Thyroid gland (tissue), 4 donors: Measurements from ENCODE around the gene HID1. TPM values are rescaled to one million over a fixed set of nuclear protein-coding genes. Genes with fewer than 3 reads are reported as not detected.
A peak's percentile ranks its signal among the peaks of the same experiment; 100 is the strongest.

Experiments used
- DNase-seq, 2 donors: peaks; one replicate each; pipeline ENCODE4 v3.0.0-alpha.2; 2019
- H3K27ac ChIP-seq, 3 donors: fragments of 200-600 bp; sonication (generic); 1 replicate in 2 of 3; 2 replicates in 1 of 3; pipeline ENCODE4 v1.5.1; 2016 to 2019; ENCODE audit warnings: mild to moderate bottlenecking in 1 of 3, moderate library complexity in 1 of 3
- H3K27me3 ChIP-seq: fragments of 200-600 bp; sonication (generic); one replicate; pipeline ENCODE4 v1.5.1; 2019
- H3K36me3 ChIP-seq, 2 donors: fragments of 200-600 bp; sonication (generic); one replicate each; pipeline ENCODE4 v1.5.1; 2016 to 2019
- H3K4me1 ChIP-seq, 2 donors: fragments of 200-600 bp; sonication (generic); one replicate each; pipeline ENCODE4 v1.5.1; 2017 to 2019
- H3K4me3 ChIP-seq, 3 donors: fragments of 200-600 bp; sonication (generic); replicated peaks in 1 of 3; 1 replicate in 2 of 3; 2 replicates in 1 of 3; pipeline ENCODE4 v1.5.1; 2016; ENCODE audit warnings: mild to moderate bottlenecking in 1 of 3
- H3K9me3 ChIP-seq: fragments of 200-600 bp; sonication (generic); one replicate; pipeline ENCODE4 v1.5.1; 2017
- CTCF ChIP-seq, 6 experiments: fragments of 200-600 bp in 3 of 6; fragments of 450-650 bp in 3 of 6; sonication (generic) in 3 of 6; IDR thresholded peaks; one replicate each; pipeline ENCODE4 v1.5.1; 2016 to 2019; ENCODE audit warnings: antibody characterized with exemption in 6 of 6, mild to moderate bottlenecking in 2 of 6, inconsistent platforms in 1 of 6, moderate library complexity in 1 of 6
- POLR2A ChIP-seq, 2 donors: fragments of 450-650 bp; IDR thresholded peaks; one replicate each; pipeline ENCODE4 v1.6.1; 2017; ENCODE audit warnings: antibody characterized with exemption in 2 of 2, mild to moderate bottlenecking in 2 of 2, moderate library complexity in 1 of 2
- WGBS, 2 donors: methylation state at CpG; one replicate each; pipeline ENCODE4 v1.1.5; 2017; 5-methylcytosine and 5-hydroxymethylcytosine counted together
- intact Hi-C: fragments of 100-400 bp; cut with DNase I; formaldehyde crosslinking; loops from one replicate; pipeline ENCODE4 v1.15.1; 2023
- total RNA-seq, 4 donors: library from RNA; depleted of rRNA; stranded (reverse); fragments of >200 nt; gene quantifications; one replicate each; pipeline ENCODE4 v1.2.3, GENCODE V29; 2016

HID1 gene
- total RNA-seq, 4 donors from 2014 or later = 19.4 to 27.4 (median 21.3) TPM

- Histone ChIP-seq H3K27ac (no peak overlapping the region), H3K4me3 (no peak overlapping the region), H3K27me3 (no peaks in the 10 kb centered on the region), H3K4me1 (peaks cover 12 to 18% of the 10 kb centered on the region in 2 donors), H3K36me3 (no peaks in the 10 kb centered on the region), H3K9me3 (no peaks in the 10 kb centered on the region)
- intact Hi-C loops = no loop called here
- no peak for DNase-seq
- no peak for TF ChIP-seq CTCF (IDR thresholded peaks at IDR 0.05)
- no peak for TF ChIP-seq POLR2A (IDR thresholded peaks at IDR 0.05)
- WGBS, 2 donors = 90 to 92% methylated on average over 3 of the region's 3 CpGs
These were observed 5.2 kb upstream of the HID1 start for GRCh38 chr17:74977802-74978201.

GRCh38 chr17:74975943-74976342 is 3.4 kb upstream of the HID1 start:
- Histone ChIP-seq H3K4me3 (no peak overlapping the region), H3K36me3 (no peaks in the 10 kb centered on the region), H3K9me3 (no peaks in the 10 kb centered on the region), H3K27me3 (no peaks in the 10 kb centered on the region), H3K4me1 (peaks cover 3 to 13% of the 10 kb centered on the region in 2 donors), H3K27ac (no peak overlapping the region)
- no peak for DNase-seq
- intact Hi-C loops = no loop called here
- TF ChIP-seq POLR2A (IDR thresholded peaks at IDR 0.05) (no peak), CTCF (IDR thresholded peaks at IDR 0.05) (no peak)
- WGBS, 2 donors = 79 to 83% methylated on average over 4 of the region's 4 CpGs

GRCh38 chr17:74972973-74973328 is 392 bp upstream of the HID1 start:
- Histone ChIP-seq H3K27me3 (no peaks in the 10 kb centered on the region), H3K27ac (no peak overlapping the region), H3K36me3 (no peaks in the 10 kb centered on the region), H3K4me1 (peaks cover 3 to 18% of the 10 kb centered on the region in 2 donors), H3K4me3 (peak overlapping the region in 2 of 3 donors; percentile 41 to 74), H3K9me3 (no peaks in the 10 kb centered on the region)
- WGBS, 2 donors = 15 to 16% methylated on average over 17 of the region's 17 CpGs
- TF ChIP-seq CTCF (IDR thresholded peaks at IDR 0.05) (no peak), POLR2A (IDR thresholded peaks at IDR 0.05) (no peak)
- intact Hi-C loops = no loop called here
- DNase-seq = no peak

GRCh38 chr17:74971842-74972106 is 785 bp downstream of the HID1 start:
- H3K4me3 ChIP-seq = peak overlapping the region in 2 of 3 donors; percentile 58 to 74
- H3K27ac ChIP-seq = peak overlapping the region in 2 of 3 donors; percentile 20 to 40
- intact Hi-C loops = no loop called here
- WGBS, 2 donors = 10 to 22% methylated on average over 1 to 2 of the region's 9 CpGs
- H3K9me3 ChIP-seq = no peaks in the 10 kb centered on the region
- TF ChIP-seq POLR2A (IDR thresholded peaks at IDR 0.05) (no peak), CTCF (IDR thresholded peaks at IDR 0.05) (no peak)
- peaks cover 3 to 18% of the 10 kb centered on the region in 2 donors for H3K4me1 ChIP-seq
- no peaks in the 10 kb centered on the region for H3K36me3 ChIP-seq
- H3K27me3 ChIP-seq = no peaks in the 10 kb centered on the region
- no peak for DNase-seq

- TF ChIP-seq CTCF (IDR thresholded peaks at IDR 0.05) (no peak), POLR2A (IDR thresholded peaks at IDR 0.05) (no peak)
- no peaks in the 10 kb centered on the region for H3K27me3 ChIP-seq
- 72 to 82% methylated on average over 7 to 8 of the region's 8 CpGs for WGBS, 2 donors
- H3K9me3 ChIP-seq = no peaks in the 10 kb centered on the region
- DNase-seq = no peak
- H3K4me3 ChIP-seq = peak overlapping the region in 1 of 3 donors; percentile 74
- intact Hi-C loops = no loop called here
- H3K27ac ChIP-seq = peak overlapping the region in 2 of 3 donors; percentile 32 to 63
- peaks cover 3 to 18% of the 10 kb centered on the region in 2 donors for H3K4me1 ChIP-seq
- H3K36me3 ChIP-seq = no peaks in the 10 kb centered on the region
These were observed 1.3 kb downstream of the HID1 start for GRCh38 chr17:74971069-74971841.
